Fibroblast of lung (primary cell): ENCODE data around the gene MPPED2.

Experiments
- CTCF ChIP-seq, 2 donors: IDR thresholded peaks in 1 of 2; conservative IDR thresholded peaks in 1 of 2; 1 replicate in 1 of 2; 2 replicates in 1 of 2; pipeline ENCODE4 v1.5.1; 2011 to 2012; ENCODE audit warnings: low read length in 2 of 2, control low read depth in 1 of 2, inconsistent platforms in 1 of 2, low read depth in 1 of 2, mild to moderate bottlenecking in 1 of 2
- EZH2 ChIP-seq: IDR thresholded peaks from 2 replicates; pipeline ENCODE4 v1.5.1; 2012; ENCODE audit warnings: low read length, control low read depth, mild to moderate bottlenecking; ENCODE audit errors: missing control alignments

- no peak for TF ChIP-seq CTCF (conservative IDR thresholded peaks at IDR 0.05 in 1 of 2, IDR thresholded peaks at IDR 0.05 in 1 of 2; ENCODE audit: low read depth in 1 of 2, low read length in 2 of 2)
- no peak for TF ChIP-seq EZH2
Observed at GRCh38 chr11:30583476-30584280, 2.5 kb downstream of the MPPED2 start.
